Amniotic stem cell (primary cell): Measurements from ENCODE around the gene ZNF398.

Source experiments
- DNase-seq: peaks from one replicate; lab custom pipeline; 2025; lab: John Stamatoyannopoulos, UW

ZNF398 gene

DNA sequence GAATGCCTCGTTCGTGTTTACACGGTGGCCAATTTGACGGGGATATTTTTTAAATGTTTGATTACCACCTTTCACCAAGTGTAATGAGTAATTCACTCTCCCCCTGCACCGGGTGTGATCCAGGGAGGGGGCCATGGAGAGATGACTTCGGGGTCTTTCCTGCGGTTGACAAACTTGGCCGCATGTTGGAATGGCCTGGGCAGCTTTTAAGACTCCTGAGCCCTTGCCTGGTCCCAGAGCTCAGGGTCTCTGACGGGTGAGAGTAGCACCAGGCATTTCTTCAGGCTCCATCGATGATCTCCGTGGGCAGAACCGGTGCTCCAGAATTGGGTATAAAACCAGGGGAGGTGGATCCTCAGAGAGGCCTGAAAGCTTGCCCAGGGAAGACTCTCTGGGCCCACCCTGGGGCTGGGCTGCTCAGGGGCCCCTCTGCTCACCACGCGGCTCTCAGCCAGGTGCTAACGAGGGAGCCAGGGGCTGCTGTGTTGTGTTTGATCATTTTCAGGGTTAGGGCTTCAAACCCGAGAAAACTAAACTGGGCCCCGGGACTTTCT lies 49.0 kb downstream of the ZNF398 start:
- no peak for DNase-seq

GRCh38 chr7:149196705-149197171 lies 49.5 kb downstream of the ZNF398 start:
- DNase-seq = no peak

DNA sequence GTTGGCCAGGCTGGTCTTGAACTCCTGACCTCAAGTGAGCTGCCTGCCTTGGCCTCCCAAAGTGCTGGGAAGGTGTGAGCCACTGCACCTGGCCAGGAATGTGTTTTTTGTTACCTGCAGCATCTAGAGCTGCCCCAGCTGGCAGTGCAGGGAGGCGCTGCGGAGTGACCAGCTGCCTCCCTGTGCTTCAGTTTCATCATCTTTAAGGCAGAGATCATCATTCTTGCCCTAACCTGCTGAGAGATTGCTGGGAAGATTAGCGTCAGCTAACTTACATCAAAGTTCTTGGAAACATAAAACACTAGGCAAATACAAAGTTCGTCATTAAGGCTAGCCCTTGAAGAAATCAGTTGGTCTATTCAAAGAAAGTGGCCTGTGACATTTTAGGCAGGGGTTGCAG lies 50.4 kb downstream of the ZNF398 start:
- no peak for DNase-seq

DNA sequence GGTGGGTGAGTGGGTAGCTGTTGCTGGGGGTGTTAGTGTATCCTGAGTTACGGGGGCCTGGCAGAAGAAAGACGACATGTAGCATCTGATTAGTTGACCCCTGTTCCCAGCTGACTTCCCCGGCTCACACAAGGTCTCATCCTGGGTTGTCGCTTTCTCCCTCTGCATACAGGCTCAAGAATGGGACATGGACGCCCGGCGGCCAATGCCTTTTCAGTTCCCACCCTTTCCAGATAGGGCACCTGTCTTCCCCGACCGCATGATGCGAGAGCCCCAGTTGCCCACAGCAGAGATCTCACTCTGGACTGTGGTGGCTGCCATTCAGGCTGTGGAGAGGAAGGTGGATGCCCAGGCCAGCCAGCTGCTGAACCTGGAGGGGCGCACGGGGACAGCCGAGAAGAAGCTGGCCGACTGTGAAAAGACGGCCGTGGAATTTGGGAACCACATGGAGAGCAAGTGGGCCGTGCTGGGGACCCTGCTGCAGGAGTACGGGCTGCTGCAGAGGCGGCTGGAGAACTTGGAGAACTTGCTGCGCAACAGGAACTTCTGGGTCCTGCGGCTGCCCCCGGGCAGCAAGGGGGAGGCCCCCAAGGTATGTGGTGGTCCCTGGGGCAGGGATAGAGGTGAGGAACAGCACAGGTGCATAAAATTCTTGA lies 51.0 kb downstream of the ZNF398 start:
- DNase-seq = no peak

- no peak for DNase-seq
These were observed 52.2 kb downstream of the ZNF398 start for GRCh38 chr7:149199234-149199995.

GRCh38 chr7:149202831-149203231 lies 55.6 kb downstream of the ZNF398 start:
- DNase-seq = no peak

- DNase-seq = no peak
These were observed 58.6 kb downstream of the ZNF398 start for GRCh38 chr7:149205690-149206381.

DNA sequence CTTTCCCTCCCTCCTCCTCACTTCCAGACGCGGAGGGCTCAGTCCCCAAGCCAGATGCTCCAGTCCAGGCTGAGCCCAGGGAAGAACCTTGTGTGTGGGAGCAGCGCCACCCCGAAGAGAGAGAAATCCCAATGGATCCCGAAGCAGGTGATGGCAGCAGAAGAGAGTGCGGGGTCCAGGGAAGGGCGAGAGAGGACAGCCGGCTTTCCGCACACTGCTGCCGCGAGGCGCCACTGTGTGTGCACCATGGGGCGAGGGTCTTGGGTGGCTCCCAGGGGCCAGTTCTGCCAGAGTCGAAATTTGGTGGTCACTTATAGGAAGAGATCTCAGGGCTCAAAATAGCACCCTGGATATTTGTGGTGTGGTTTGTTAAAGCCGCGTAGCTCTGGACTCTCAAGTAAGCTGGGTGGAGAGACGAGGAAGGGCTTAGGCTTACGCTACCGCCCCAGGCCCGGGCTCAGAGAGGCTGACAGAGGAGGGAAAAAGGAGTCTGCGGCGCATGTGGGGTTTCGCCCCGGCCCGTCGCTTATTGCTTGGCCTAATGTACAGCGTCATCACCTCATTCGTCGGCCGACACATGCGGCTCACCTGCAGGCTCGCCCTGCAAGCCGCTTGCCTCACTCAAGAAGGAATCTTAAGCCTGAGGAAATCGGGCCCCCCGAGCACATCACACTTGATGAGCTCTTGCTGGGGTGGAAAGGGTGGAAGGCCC lies 60.2 kb downstream of the ZNF398 start:
- DNase-seq = no peak

- no peak for DNase-seq
These were observed 62.4 kb downstream of the ZNF398 start for GRCh38 chr7:149209518-149210269.

DNA sequence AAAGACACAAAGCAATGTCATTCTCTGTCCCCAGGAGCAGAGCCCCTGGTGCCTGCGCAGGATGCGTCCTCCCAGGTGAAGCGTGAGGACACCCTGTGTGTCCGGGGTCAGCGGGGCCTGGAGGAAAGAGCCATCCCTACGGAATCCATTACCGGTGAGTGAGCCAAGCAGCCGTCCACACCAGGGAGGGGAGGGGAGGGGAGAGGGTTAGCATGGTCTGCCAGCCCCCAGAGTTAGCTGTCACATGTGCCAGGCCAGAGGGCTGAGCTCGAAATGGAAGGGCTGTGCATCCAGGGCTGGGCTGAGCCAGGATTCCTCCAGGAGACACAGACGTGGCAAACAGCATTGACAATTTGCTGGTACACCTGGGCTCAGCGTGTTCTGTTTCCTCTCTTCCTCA lies 63.3 kb downstream of the ZNF398 start:
- DNase-seq = no peak

DNA sequence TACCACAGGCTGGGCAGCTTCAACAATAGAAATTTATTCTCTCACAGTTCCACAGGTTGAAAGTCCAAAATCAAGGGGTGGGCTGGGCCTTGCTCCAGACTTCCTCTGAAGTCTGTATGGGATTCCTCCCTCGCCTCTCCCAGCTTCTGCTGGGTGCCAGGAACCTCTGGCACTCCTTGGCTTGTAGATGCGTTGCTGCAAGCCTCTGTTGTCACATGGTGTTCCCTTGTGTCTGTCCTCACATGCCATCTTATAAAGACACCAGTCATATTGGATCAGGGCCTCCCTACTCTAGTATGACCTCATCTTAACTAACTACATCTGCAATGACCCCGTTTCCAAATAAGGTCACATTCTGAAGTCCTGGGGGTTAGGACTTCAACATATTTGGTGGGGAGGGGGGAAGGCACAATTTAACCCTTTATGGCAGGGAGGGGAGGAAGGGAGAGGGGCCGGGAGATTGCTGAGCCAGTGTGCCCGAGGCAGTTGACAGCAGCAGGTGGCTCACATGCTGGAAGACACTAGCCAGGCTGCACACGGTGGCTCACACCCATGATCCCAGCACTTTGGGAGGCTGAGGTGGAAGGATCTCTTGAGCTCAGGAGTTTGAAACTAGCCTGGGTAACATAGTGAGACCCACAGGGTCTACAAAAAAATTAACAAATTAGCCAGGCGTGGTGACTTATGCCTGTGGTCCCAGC lies 66.9 kb downstream of the ZNF398 start:
- no peak for DNase-seq

DNA sequence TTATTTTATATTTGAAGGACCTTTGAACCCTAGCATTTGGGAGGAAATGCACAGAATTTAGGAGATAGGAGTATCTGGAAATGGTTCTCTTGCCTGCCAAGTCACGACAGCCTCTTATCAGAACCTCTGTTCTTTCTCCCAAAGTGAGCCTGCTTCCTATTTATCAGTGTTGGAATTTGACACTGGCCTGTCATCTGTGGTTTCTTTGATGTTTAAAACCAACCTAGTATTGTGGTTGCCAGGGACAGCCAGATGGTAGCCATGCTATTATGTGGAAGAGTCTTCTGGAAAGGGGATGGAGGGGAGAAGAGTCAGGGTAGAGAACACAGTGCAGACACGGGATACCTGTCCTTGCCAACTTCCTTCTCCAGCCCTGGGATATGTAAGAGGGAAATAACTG lies 69.1 kb downstream of the ZNF398 start:
- DNase-seq = no peak

- DNase-seq = no peak
These were observed 70.3 kb downstream of the ZNF398 start for GRCh38 chr7:149217570-149217969.

DNA sequence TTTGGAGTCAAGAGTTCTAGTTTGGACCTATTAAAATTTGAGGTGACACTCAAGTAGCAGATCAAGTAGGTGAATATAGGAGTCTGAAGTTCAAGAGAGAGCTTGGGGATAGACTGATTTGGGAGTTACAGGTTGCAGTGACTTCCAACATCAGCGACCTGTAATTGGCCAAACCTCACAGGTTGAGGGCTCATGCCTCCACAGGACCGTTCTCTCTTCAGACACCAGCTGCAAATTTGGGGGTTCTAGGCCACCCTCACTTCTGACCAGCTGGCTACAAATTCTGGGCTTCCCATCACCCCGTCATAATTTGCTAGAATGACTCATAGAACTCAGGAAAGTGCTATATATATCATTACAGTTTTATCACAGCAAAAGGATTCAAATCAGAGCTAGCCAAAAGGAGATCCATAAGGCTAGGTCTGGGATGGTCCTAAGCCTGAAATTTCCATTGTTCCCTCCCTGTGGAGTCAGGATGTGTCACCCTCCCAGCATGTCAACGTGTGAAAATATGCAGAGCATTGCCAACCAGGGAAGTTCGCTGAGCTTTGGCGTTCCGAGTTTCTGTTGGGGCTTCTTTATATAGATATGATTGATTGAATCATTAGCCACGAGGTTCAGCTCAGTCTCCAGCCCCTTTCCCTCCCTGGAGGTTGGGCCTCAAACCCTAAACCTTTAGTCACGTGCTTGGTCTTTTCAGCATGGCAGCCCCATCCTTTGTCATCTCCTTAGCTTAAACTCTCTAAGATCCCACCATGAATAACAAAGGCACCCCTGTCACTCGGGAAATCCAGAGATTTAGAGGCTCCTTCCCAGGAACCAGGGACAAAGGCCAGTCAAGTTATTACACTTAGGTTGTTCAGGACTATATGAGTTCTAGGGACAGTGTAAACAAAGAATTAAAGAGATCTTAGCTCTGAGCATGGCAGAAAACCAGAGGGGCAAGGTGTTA lies 71.5 kb downstream of the ZNF398 start:
- DNase-seq = no peak

GRCh38 chr7:149220534-149220933 lies 73.3 kb downstream of the ZNF398 start:
- DNase-seq = no peak

- DNase-seq = no peak
These were observed 75.9 kb downstream of the ZNF398 start for GRCh38 chr7:149223176-149223575.

DNA sequence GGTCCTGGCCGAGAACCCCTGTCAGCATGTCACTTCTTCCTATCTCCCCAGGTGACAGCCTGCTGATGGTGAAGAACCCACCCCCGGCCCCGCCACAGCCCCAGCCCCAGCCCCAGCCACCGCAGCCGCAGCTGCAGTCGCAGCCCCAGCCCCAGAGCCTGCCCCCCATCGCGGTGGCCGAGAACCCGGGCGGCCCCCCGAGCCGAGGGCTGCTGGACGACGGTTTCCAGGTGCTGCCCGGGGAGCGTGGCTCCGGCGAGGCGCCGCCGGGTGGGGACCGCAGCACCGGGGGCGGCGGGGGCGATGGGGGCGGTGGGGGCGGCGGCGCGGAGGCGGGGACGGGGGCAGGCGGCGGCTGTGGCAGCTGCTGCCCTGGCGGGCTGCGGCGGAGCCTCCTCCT lies 76.5 kb downstream of the ZNF398 start:
- no peak for DNase-seq

- DNase-seq = no peak
These were observed 77.1 kb downstream of the ZNF398 start for GRCh38 chr7:149224352-149224751.

GRCh38 chr7:149225106-149225505 lies 77.9 kb downstream of the ZNF398 start:
- DNase-seq = no peak

DNA sequence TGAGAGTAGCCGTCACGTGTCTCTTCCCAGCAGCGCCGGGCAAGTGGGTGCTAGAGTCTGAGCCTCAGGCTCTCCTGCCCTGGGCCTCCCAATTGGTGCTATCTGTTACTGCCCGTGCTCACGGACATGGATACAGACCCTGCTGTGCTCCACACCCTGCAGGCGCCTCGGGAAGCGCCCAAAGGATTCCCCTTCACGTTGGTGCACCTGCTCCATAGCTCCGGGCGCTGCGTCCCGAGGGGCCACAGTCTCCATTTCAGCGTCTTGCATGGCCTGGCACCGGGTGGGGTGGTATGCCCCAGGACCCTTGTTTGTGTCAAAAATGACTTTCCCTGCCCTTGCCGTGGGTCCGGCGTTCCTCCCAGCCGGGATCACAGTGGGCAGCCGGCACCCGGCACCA lies 78.4 kb downstream of the ZNF398 start:
- DNase-seq = no peak
